Adipocyte (in vitro differentiated cells): ENCODE data around the gene TMED8.

ENCODE experiments used
- DNase-seq: peaks from one replicate; pipeline ENCODE4 v3.0.0-alpha.2; 2015; ENCODE audit warnings: low read depth
- H3K27me3 ChIP-seq: replicated peaks from 2 replicates; pipeline ENCODE4 v1.7.0; 2013; ENCODE audit warnings: mild to moderate bottlenecking, low read length, moderate library complexity; ENCODE audit not compliant: control insufficient read depth, insufficient read depth
- H3K36me3 ChIP-seq: 2 replicates; pipeline ENCODE4 v1.7.0; 2013; ENCODE audit warnings: low read length, mild to moderate bottlenecking, moderate library complexity; ENCODE audit not compliant: control insufficient read depth, insufficient read depth, severe bottlenecking
- H3K4me1 ChIP-seq: 2 replicates; pipeline ENCODE4 v1.7.0; 2013; ENCODE audit warnings: mild to moderate bottlenecking, low read length, moderate library complexity; ENCODE audit not compliant: control insufficient read depth, insufficient read depth
- H3K4me3 ChIP-seq: 2 replicates; pipeline ENCODE4 v1.7.0; 2013; ENCODE audit warnings: mild to moderate bottlenecking, low read length, moderate library complexity
- H3K9ac ChIP-seq: 2 replicates; pipeline ENCODE4 v1.7.0; 2013; ENCODE audit warnings: mild to moderate bottlenecking, low read length, moderate library complexity
- H3K9me3 ChIP-seq: 2 replicates; pipeline ENCODE4 v1.7.0; 2013; ENCODE audit warnings: mild to moderate bottlenecking, low read length, moderate library complexity; ENCODE audit not compliant: control insufficient read depth

Gene TMED8

DNA sequence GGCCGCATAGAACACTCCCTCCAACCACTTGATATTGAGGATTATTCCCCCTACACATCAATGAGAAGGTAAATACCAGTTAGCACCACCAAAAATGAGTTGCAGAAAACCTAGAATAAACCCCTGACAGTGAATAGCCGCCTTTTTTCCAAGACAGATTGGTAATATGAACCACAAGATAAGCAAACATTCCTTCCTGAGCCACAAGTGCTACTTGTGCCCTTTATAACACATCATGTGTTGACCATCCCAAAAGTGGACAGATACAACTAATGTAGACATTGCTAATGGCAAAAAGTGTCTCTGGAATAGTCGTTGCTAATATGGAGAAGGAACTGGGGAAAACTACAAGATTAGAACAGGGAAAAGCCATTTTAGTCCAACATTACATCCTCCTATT lies 29.2 kb upstream of the TMED8 start:
- H3K9ac ChIP-seq: no peak overlapping the region
- peaks cover 10% of the 10 kb centered on the region for H3K4me1 ChIP-seq
- H3K4me3 ChIP-seq: no peak overlapping the region
- H3K9me3 ChIP-seq: no peaks in the 10 kb centered on the region
- no peaks in the 10 kb centered on the region for H3K36me3 ChIP-seq
- no peak for DNase-seq
- no peaks in the 10 kb centered on the region for H3K27me3 ChIP-seq

- Histone ChIP-seq H3K9me3 (no peaks in the 10 kb centered on the region), H3K4me3 (no peak overlapping the region), H3K27me3 (no peaks in the 10 kb centered on the region), H3K9ac (no peak overlapping the region), H3K36me3 (no peaks in the 10 kb centered on the region), H3K4me1 (peaks cover 10% of the 10 kb centered on the region)
- no peak for DNase-seq
These were observed 26.9 kb upstream of the TMED8 start for GRCh38 chr14:77403768-77404167.

GRCh38 chr14:77400216-77400615 lies 23.3 kb upstream of the TMED8 start:
- Histone ChIP-seq H3K4me3 (no peak overlapping the region), H3K4me1 (no peaks in the 10 kb centered on the region), H3K9me3 (no peaks in the 10 kb centered on the region), H3K27me3 (no peaks in the 10 kb centered on the region), H3K9ac (no peak overlapping the region), H3K36me3 (no peaks in the 10 kb centered on the region)
- no peak for DNase-seq

DNA sequence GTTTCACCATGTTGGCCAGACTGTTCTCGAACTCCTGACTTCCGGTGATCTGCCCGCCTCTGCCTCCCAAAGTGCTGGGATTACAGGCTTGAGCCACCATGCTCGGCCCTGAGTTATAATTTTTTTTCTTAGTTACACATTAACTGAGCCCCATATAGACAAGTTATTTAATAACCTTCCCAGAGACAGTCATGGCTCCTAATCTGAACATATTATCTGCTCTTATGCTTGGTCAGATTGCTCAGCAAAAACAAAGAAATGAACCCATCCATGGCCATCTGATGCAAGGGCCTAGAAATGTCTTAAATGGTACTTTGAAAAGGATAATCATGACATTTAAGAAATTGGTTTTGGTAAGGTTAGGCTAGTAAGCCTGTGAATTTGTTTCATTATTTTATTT lies 13.3 kb upstream of the TMED8 start:
- no peak overlapping the region for H3K9ac ChIP-seq
- H3K4me3 ChIP-seq: no peak overlapping the region
- no peaks in the 10 kb centered on the region for H3K9me3 ChIP-seq
- no peak for DNase-seq
- H3K4me1 ChIP-seq: no peaks in the 10 kb centered on the region
- H3K36me3 ChIP-seq: peaks cover 3% of the 10 kb centered on the region
- H3K27me3 ChIP-seq: no peaks in the 10 kb centered on the region

- H3K4me1 ChIP-seq: peaks cover 5% of the 10 kb centered on the region
- no peak overlapping the region for H3K4me3 ChIP-seq
- no peaks in the 10 kb centered on the region for H3K36me3 ChIP-seq
- H3K27me3 ChIP-seq: no peaks in the 10 kb centered on the region
- H3K9me3 ChIP-seq: no peaks in the 10 kb centered on the region
- H3K9ac ChIP-seq: no peak overlapping the region
- no peak for DNase-seq
These were observed 1.8 kb upstream of the TMED8 start for GRCh38 chr14:77378701-77379100.

GRCh38 chr14:77377502-77377844 lies 579 bp upstream of the TMED8 start:
- Histone ChIP-seq H3K4me3 (peak overlapping the region; percentile 98), H3K9me3 (no peaks in the 10 kb centered on the region), H3K36me3 (no peaks in the 10 kb centered on the region)

DNA sequence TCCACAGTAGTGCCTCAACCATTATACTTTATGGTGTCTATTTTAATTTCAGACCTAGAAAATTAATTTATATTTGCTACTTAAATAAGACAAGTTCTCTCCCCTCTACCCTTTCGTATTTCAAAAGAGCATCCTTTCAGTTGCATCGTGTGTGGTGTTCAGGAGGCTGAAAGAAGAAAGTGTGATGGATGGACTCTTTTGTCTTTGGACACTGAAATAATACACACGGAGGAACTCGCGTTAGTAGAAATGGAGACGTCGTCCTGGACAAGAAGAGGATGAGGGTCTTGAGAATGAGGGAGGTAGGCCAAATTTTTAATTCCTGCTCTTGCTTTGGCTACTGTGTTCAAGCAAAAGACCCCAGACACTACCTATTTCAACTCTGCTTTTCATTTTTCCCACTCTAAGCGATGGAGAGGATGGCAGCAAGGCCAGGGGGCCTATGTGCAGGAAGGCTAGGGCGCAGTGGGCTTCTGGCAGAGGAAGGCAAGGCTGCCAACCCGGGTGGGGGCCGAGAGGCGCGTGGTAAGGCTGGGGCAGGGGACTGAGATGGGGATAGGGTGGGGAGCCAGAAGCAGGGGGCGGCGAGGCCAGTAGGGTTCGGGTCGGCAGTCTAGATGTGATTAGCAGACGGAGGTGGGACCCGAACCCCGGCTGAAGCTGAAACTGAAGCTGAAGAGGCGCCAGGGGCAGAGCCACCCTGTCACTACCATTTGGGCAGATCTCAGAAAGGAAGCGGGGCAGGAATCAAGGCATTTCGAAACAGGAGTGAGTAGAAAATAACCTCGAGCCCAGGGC lies 722 bp downstream of the TMED8 start:
- H3K9me3 ChIP-seq: no peaks in the 10 kb centered on the region

More at GRCh38 chr14:77377502-77377844, 579 bp upstream of the TMED8 start:
- Histone ChIP-seq H3K27me3 (no peaks in the 10 kb centered on the region), H3K4me1 (peaks cover 8% of the 10 kb centered on the region), H3K9ac (peak overlapping the region; percentile 93)
- no peak for DNase-seq

DNA sequence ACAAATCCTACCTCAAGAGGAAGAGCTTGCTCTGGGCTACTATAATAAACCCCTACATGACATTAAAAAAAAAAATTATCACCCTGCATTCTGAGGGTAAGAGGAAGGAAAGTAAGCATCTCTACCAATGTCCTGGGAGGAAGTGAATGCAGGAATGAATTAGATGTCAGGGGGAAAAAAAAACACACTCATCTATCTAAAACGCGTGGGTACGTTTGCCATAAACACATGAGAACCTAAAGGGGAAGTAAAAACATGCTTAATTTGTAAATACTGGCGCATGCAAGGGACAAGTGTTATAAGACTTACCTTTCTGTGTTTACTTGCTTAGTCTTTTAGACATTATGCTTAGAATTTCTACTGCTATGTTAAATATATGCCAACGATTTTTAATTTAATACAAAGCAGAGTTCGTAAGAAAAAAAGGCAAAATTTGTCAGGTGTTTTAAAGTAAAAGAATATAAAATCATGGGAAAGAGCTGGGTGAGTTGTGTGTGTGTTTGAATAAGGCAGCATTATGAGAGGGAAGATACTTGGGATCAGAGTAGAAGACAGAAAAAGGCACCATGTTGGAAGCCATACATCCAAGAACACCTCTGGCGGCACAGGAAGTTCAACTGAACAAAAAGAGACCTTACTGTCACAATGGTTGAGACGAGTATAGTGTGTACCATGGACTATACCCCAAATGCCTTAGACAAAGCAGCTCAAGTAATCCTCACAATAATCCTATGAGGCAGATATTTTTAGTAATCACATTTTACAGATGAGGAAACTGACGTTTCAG lies 1.5 kb downstream of the TMED8 start:
- Histone ChIP-seq H3K27me3 (no peaks in the 10 kb centered on the region), H3K4me1 (peaks cover 8% of the 10 kb centered on the region), H3K36me3 (no peaks in the 10 kb centered on the region), H3K4me3 (no peak overlapping the region), H3K9ac (no peak overlapping the region), H3K9me3 (no peaks in the 10 kb centered on the region)
- DNase-seq: no peak

More for the DNA sequence above, 722 bp downstream of the TMED8 start:
- Histone ChIP-seq H3K4me1 (peaks cover 8% of the 10 kb centered on the region), H3K27me3 (no peaks in the 10 kb centered on the region), H3K4me3 (peak overlapping the region; percentile 98), H3K9ac (peak overlapping the region; percentile 93), H3K36me3 (no peaks in the 10 kb centered on the region)
- peak; percentile 5 for DNase-seq

DNA sequence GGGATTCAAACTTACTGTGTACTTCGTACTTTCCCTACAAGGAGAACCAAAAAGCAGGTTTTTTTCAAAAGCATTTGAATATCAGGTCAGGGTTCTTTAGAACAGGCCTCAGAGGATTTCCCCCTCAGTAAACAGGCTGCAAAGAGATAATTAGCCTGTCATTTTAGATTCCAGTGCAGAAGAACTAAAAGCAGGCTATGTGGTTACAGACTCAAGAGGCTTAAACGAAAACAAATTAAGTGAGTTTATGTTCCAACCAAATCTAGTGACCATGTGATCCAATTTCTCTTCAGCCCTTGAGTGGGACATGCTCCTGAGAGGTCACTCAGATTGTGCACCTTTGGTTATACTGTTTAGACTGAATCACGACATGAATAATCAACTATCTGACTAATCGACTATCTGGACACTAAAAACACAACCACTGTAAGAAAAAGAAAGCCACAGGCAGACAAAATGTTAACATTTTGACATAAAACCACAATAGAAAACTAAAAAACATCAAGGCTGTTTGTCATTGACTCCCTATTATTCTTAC lies 4.5 kb downstream of the TMED8 start:
- peaks cover 5% of the 10 kb centered on the region for H3K4me1 ChIP-seq
- H3K9me3 ChIP-seq: no peaks in the 10 kb centered on the region
- H3K4me3 ChIP-seq: no peak overlapping the region
- peak; percentile 33 for DNase-seq
- H3K27me3 ChIP-seq: no peaks in the 10 kb centered on the region
- no peak overlapping the region for H3K9ac ChIP-seq
- H3K36me3 ChIP-seq: no peaks in the 10 kb centered on the region

GRCh38 chr14:77369285-77369684 lies 7.6 kb downstream of the TMED8 start:
- Histone ChIP-seq H3K27me3 (no peaks in the 10 kb centered on the region), H3K36me3 (no peaks in the 10 kb centered on the region), H3K4me3 (no peak overlapping the region), H3K4me1 (peaks cover 3% of the 10 kb centered on the region), H3K9me3 (no peaks in the 10 kb centered on the region), H3K9ac (no peak overlapping the region)
- DNase-seq: no peak

- no peaks in the 10 kb centered on the region for H3K4me1 ChIP-seq
- no peaks in the 10 kb centered on the region for H3K36me3 ChIP-seq
- H3K27me3 ChIP-seq: no peaks in the 10 kb centered on the region
- DNase-seq: no peak
- no peak overlapping the region for H3K4me3 ChIP-seq
- H3K9me3 ChIP-seq: no peaks in the 10 kb centered on the region
- no peak overlapping the region for H3K9ac ChIP-seq
These were observed 12.7 kb downstream of the TMED8 start for GRCh38 chr14:77364146-77364545.
